Gastrocnemius medialis (tissue), 4 donors: Measurements from ENCODE around the gene ROBO2. TPM values are rescaled to one million over a fixed set of nuclear protein-coding genes. Genes with fewer than 3 reads are reported as not detected.

ENCODE experiments used
- ATAC-seq, 2 donors: fragments of 150-250 bp; one replicate each; pipeline ENCODE4 v1.9.1; 2016
- DNase-seq, 2 donors: peaks; one replicate each; pipeline ENCODE4 v3.0.0-alpha.2; 2019
- H3K27ac ChIP-seq, 4 donors: fragments of 200-600 bp; sonication (generic); 1 replicate in 1 of 4; 2 replicates in 3 of 4; pipeline ENCODE4 v1.5.1; 2016 to 2018; ENCODE audit warnings: mild to moderate bottlenecking in 2 of 4, moderate library complexity in 1 of 4
- H3K27me3 ChIP-seq, 3 donors: fragments of 200-600 bp; sonication (generic) in 2 of 3; 1 replicate in 1 of 3; 2 replicates in 2 of 3; pipeline versions ENCODE4 v1.5.1 to v1.6.0; 2016 to 2019; ENCODE audit warnings: mild to moderate bottlenecking in 1 of 3, moderate library complexity in 1 of 3
- H3K36me3 ChIP-seq, 2 donors: fragments of 200-600 bp; sonication (generic) in 1 of 2; one replicate each; pipeline ENCODE4 v1.5.1; 2017 to 2018
- H3K4me1 ChIP-seq, 2 donors: fragments of 200-600 bp; sonication (generic) in 1 of 2; one replicate each; pipeline ENCODE4 v1.5.1; 2016 to 2017; ENCODE audit warnings: mild to moderate bottlenecking in 2 of 2
- H3K4me3 ChIP-seq, 4 donors: fragments of 200-600 bp; sonication (generic) in 3 of 4; 1 replicate in 1 of 4; 2 replicates in 3 of 4; pipeline ENCODE4 v1.5.1; 2016 to 2019; ENCODE audit warnings: mild to moderate bottlenecking in 2 of 4
- H3K9me3 ChIP-seq, 3 donors: fragments of 200-600 bp; sonication (generic) in 2 of 3; 1 replicate in 1 of 3; 2 replicates in 2 of 3; pipeline ENCODE4 v1.5.1; 2016 to 2019
- CTCF ChIP-seq, 5 experiments: fragments of 450-650 bp in 3 of 5; fragments of 200-600 bp in 2 of 5; sonication (generic) in 2 of 5; IDR thresholded peaks in 4 of 5; conservative IDR thresholded peaks in 1 of 5; 1 replicate in 4 of 5; 2 replicates in 1 of 5; pipeline ENCODE4 v1.5.1; 2016 to 2019; ENCODE audit warnings: antibody characterized with exemption in 5 of 5, mild to moderate bottlenecking in 3 of 5, moderate library complexity in 3 of 5
- POLR2A ChIP-seq, 2 donors: fragments of 450-650 bp; IDR thresholded peaks; one replicate each; pipeline ENCODE4 v1.6.1; 2017; ENCODE audit warnings: antibody characterized with exemption in 2 of 2, mild to moderate bottlenecking in 2 of 2, moderate library complexity in 2 of 2
- in situ Hi-C, 4 donors: fragments of 200-750 bp; cut with MboI; loops; one replicate each; pipeline versions ENCODE4 v1.15.0 to v1.8.0; 2017; ENCODE audit warnings: low sequenced_read_pairs in 4 of 4
- intact Hi-C: fragments of 100-400 bp; cut with DNase I; formaldehyde crosslinking; loops from one replicate; pipeline ENCODE4 v1.15.1; 2023; ENCODE audit warnings: low total_unique reads
- total RNA-seq, 4 donors: library from RNA; depleted of rRNA; stranded (reverse); fragments of >200 nt; gene quantifications; one replicate each; pipeline versions ENCODE4 v1.1.0 to v1.2.3, GENCODE V29; 2016

The ROBO2 gene
- total RNA-seq, 4 donors from 2014 or later = 0.07 TPM; not detected in 3

- ATAC-seq = no peak
- H3K27me3 ChIP-seq = no peaks in the 10 kb centered on the region
- H3K4me3 ChIP-seq = no peak overlapping the region
- H3K27ac ChIP-seq = no peak overlapping the region
- TF ChIP-seq POLR2A (IDR thresholded peaks at IDR 0.05) = no peak
- TF ChIP-seq CTCF (IDR thresholded peaks at IDR 0.05 in 4 of 5, conservative IDR thresholded peaks at IDR 0.05 in 1 of 5) = no peak
- intact Hi-C loops (no loop called here), in situ Hi-C loops (loop anchor here in 3 of 4 donors (5.0 to 10.0 kb wide), 3 partner anchors 215 to 225 kb away; partner anchors contain the start of gene ROBO2 (in 2 of the 3))
- H3K36me3 ChIP-seq = no peaks in the 10 kb centered on the region
- no peaks in the 10 kb centered on the region for H3K9me3 ChIP-seq
- H3K4me1 ChIP-seq = no peaks in the 10 kb centered on the region
- no peak for DNase-seq
Observed at GRCh38 chr3:77259694-77260093, 219.8 kb downstream of the ROBO2 start.

GRCh38 chr3:77262361-77262760 lies 222.5 kb downstream of the ROBO2 start:
- Histone ChIP-seq H3K4me3 (no peak overlapping the region), H3K9me3 (no peaks in the 10 kb centered on the region), H3K27me3 (no peaks in the 10 kb centered on the region), H3K36me3 (no peaks in the 10 kb centered on the region), H3K4me1 (no peaks in the 10 kb centered on the region), H3K27ac (no peak overlapping the region)
- TF ChIP-seq CTCF (IDR thresholded peaks at IDR 0.05 in 4 of 5, conservative IDR thresholded peaks at IDR 0.05 in 1 of 5) (no peak), POLR2A (IDR thresholded peaks at IDR 0.05) (no peak)
- intact Hi-C loops (no loop called here), in situ Hi-C loops (no loop called here)
- DNase-seq (no peak), ATAC-seq (no peak)

- TF ChIP-seq CTCF (IDR thresholded peaks at IDR 0.05 in 4 of 5, conservative IDR thresholded peaks at IDR 0.05 in 1 of 5) (no peak), POLR2A (IDR thresholded peaks at IDR 0.05) (no peak)
- no peak overlapping the region for H3K27ac ChIP-seq
- in situ Hi-C loops = no loop called here
Observed at GRCh38 chr3:77267589-77267988, 227.7 kb downstream of the ROBO2 start.

GRCh38 chr3:77271306-77271705 lies 231.4 kb downstream of the ROBO2 start:
- Histone ChIP-seq H3K27ac (no peak overlapping the region), H3K4me1 (no peaks in the 10 kb centered on the region), H3K36me3 (no peaks in the 10 kb centered on the region), H3K27me3 (no peaks in the 10 kb centered on the region), H3K4me3 (no peak overlapping the region), H3K9me3 (no peaks in the 10 kb centered on the region)
- TF ChIP-seq CTCF (IDR thresholded peaks at IDR 0.05 in 4 of 5, conservative IDR thresholded peaks at IDR 0.05 in 1 of 5) (no peak), POLR2A (IDR thresholded peaks at IDR 0.05) (no peak)
- no peak for ATAC-seq
- in situ Hi-C loops = no loop called here
- no peak for DNase-seq
- intact Hi-C loops = no loop called here

More at GRCh38 chr3:77267589-77267988, 227.7 kb downstream of the ROBO2 start:
- DNase-seq (no peak), ATAC-seq (no peak)
- Histone ChIP-seq H3K4me3 (no peak overlapping the region), H3K27me3 (no peaks in the 10 kb centered on the region), H3K9me3 (no peaks in the 10 kb centered on the region), H3K36me3 (no peaks in the 10 kb centered on the region), H3K4me1 (no peaks in the 10 kb centered on the region)
- intact Hi-C loops = no loop called here

- Histone ChIP-seq H3K9me3 (no peaks in the 10 kb centered on the region), H3K4me1 (no peaks in the 10 kb centered on the region), H3K27ac (no peak overlapping the region), H3K4me3 (no peak overlapping the region), H3K36me3 (no peaks in the 10 kb centered on the region), H3K27me3 (no peaks in the 10 kb centered on the region)
- in situ Hi-C loops (no loop called here), intact Hi-C loops (no loop called here)
- no peak for ATAC-seq
- no peak for TF ChIP-seq CTCF (IDR thresholded peaks at IDR 0.05 in 4 of 5, conservative IDR thresholded peaks at IDR 0.05 in 1 of 5)
- TF ChIP-seq POLR2A (IDR thresholded peaks at IDR 0.05) = no peak
- DNase-seq = no peak
Observed at GRCh38 chr3:77271711-77272110, 231.8 kb downstream of the ROBO2 start.
